Hepatocyte (in vitro differentiated cells): ENCODE results near the gene KIF6.

Experiments used
- EZH2 ChIP-seq: fragments of 200-600 bp; sonication (generic); IDR thresholded peaks from 2 replicates; pipeline ENCODE4 v1.6.1; 2016; ENCODE audit warnings: antibody characterized with exemption, mild to moderate bottlenecking, borderline replicate concordance
- EZH2phosphoT487 ChIP-seq: fragments of 200-600 bp; sonication (generic); IDR thresholded peaks from one replicate; pipeline ENCODE4 v1.6.1; 2018; ENCODE audit warnings: antibody characterized with exemption, mild to moderate bottlenecking, low read depth, moderate library complexity; ENCODE audit not compliant: unreplicated experiment, severe bottlenecking
- TF ChIP-seq, protein P1 (sequence below): fragments of 200-600 bp; sonication (generic); IDR thresholded peaks from 2 replicates; pipeline ENCODE4 v1.5.1; 2016; ENCODE audit warnings: antibody characterized with exemption, mild to moderate bottlenecking; ENCODE audit not compliant: poor library complexity

DNA sequence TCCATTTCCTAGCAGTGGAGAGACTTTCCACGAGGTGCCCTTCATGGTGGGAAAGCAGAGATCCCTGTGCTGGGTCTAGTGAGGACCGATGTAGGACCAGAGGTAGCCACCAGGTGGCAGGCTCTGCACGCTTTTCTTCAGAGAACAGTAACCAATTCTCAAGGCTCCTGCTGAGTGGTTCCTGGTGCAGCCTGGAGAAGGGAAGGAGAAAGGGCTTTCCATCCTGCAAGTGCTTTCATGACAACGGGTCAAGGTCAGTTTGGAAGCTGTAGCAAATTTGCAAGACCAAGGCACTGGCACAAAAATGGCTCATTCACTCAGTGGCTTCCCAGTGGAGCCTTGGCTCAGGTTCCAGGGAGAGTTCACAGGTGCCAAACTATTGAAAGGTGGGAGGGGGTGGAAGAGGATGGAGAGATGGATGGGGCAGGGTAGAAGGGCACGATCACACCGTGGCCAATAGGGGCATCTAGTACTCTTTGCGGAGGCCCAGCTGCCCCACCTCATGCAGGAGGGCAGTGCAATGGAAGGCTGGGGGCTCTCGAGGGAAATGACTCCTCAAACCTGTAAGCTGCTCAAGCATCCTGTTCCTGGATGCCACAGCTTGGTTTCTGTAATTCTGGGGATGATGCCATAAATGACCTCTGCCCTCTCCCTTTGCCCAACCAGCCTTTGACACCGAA lies 377.2 kb downstream of the KIF6 start:
- TF ChIP-seq, protein P1, sequence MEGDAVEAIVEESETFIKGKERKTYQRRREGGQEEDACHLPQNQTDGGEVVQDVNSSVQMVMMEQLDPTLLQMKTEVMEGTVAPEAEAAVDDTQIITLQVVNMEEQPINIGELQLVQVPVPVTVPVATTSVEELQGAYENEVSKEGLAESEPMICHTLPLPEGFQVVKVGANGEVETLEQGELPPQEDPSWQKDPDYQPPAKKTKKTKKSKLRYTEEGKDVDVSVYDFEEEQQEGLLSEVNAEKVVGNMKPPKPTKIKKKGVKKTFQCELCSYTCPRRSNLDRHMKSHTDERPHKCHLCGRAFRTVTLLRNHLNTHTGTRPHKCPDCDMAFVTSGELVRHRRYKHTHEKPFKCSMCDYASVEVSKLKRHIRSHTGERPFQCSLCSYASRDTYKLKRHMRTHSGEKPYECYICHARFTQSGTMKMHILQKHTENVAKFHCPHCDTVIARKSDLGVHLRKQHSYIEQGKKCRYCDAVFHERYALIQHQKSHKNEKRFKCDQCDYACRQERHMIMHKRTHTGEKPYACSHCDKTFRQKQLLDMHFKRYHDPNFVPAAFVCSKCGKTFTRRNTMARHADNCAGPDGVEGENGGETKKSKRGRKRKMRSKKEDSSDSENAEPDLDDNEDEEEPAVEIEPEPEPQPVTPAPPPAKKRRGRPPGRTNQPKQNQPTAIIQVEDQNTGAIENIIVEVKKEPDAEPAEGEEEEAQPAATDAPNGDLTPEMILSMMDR = peak; percentile 84
- TF ChIP-seq EZH2 (no peak), EZH2phosphoT487 (no peak)
